CD14-positive monocyte (primary cell): ENCODE data around the gene VAV2. TPM values are rescaled to one million over a fixed set of nuclear protein-coding genes. Genes with fewer than 3 reads are reported as not detected.

ENCODE experiments used
- DNase-seq, 3 donors: peaks; one replicate each; pipeline ENCODE4 v3.0.0-alpha.2; 2011 to 2022
- H2AFZ ChIP-seq: 2 replicates; pipeline ENCODE4 v1.6.0; 2012; ENCODE audit warnings: mild to moderate bottlenecking, low read depth, low read length, inconsistent platforms; ENCODE audit not compliant: insufficient read depth, poor library complexity, severe bottlenecking
- H3K27ac ChIP-seq, 2 donors: 1 replicate in 1 of 2; 2 replicates in 1 of 2; pipeline ENCODE4 v1.5.1; 2012 to 2013; ENCODE audit warnings: low read length in 2 of 2, control low read depth in 1 of 2, inconsistent platforms in 1 of 2, low read depth in 1 of 2, mild to moderate bottlenecking in 1 of 2
- H3K27me3 ChIP-seq, 2 donors: one replicate each; pipeline versions ENCODE4 v1.6.0 to v1.6.1; 2011 to 2013; ENCODE audit warnings: low read length in 2 of 2; ENCODE audit not compliant: control insufficient read depth in 2 of 2, insufficient read depth in 2 of 2
- H3K36me3 ChIP-seq, 2 donors: replicated peaks in 1 of 2; 1 replicate in 1 of 2; 2 replicates in 1 of 2; pipeline versions ENCODE4 v1.5.1 to v1.6.1; 2012 to 2013; ENCODE audit warnings: low read length in 2 of 2, control low read depth in 1 of 2, inconsistent platforms in 1 of 2, mild to moderate bottlenecking in 1 of 2; ENCODE audit not compliant: insufficient read depth in 2 of 2, control insufficient read depth in 1 of 2
- H3K4me1 ChIP-seq, 2 donors: 1 replicate in 1 of 2; 2 replicates in 1 of 2; pipeline versions ENCODE4 v1.5.1 to v1.6.1; 2012 to 2013; ENCODE audit warnings: low read length in 2 of 2, control low read depth in 1 of 2, inconsistent platforms in 1 of 2, mild to moderate bottlenecking in 1 of 2, moderate library complexity in 1 of 2; ENCODE audit not compliant: insufficient read depth in 2 of 2, control insufficient read depth in 1 of 2
- H3K4me2 ChIP-seq: replicated peaks from 2 replicates; pipeline ENCODE3; 2012; ENCODE audit warnings: low read length, moderate library complexity, mild to moderate bottlenecking; ENCODE audit not compliant: poor library complexity, severe bottlenecking; ENCODE audit errors: extremely low read depth
- H3K4me3 ChIP-seq, 3 experiments: fragments of 200-600 bp in 1 of 3; sonication (generic) in 1 of 3; replicated peaks in 1 of 3; 1 replicate in 2 of 3; 2 replicates in 1 of 3; pipeline ENCODE4 v1.5.1; 2011 to 2013; ENCODE audit warnings: low read length in 3 of 3, mild to moderate bottlenecking in 3 of 3, control low read depth in 2 of 3, low read depth in 2 of 3, inconsistent platforms in 1 of 3, moderate library complexity in 1 of 3
- H3K79me2 ChIP-seq: 2 replicates; pipeline ENCODE4 v1.6.0; 2012; ENCODE audit warnings: mild to moderate bottlenecking, control low read depth, inconsistent platforms, low read length, moderate library complexity; ENCODE audit not compliant: insufficient read depth
- H3K9ac ChIP-seq: 2 replicates; pipeline ENCODE4 v1.6.0; 2017; ENCODE audit warnings: low read length, mild to moderate bottlenecking; ENCODE audit not compliant: insufficient read depth, poor library complexity, severe bottlenecking
- H3K9me3 ChIP-seq, 2 donors: replicated peaks in 1 of 2; 1 replicate in 1 of 2; 2 replicates in 1 of 2; pipeline versions ENCODE4 v1.5.1 to v1.6.1; 2012 to 2013; ENCODE audit warnings: low read length in 2 of 2, control low read depth in 1 of 2; ENCODE audit not compliant: control insufficient read depth in 1 of 2, insufficient read depth in 1 of 2
- H4K20me1 ChIP-seq: 2 replicates; pipeline ENCODE4 v1.6.0; 2012; ENCODE audit warnings: mild to moderate bottlenecking, low read length, control low read depth, moderate library complexity; ENCODE audit not compliant: insufficient read depth
- H3K27ac Mint-ChIP-seq, 7 donors: one replicate each; pipeline ENCODE4 v1.8.0; 2020; ENCODE audit warnings: mild to moderate bottlenecking in 7 of 7, mixed read lengths in 7 of 7, moderate library complexity in 6 of 7, inconsistent platforms in 2 of 7
- H3K27me3 Mint-ChIP-seq, 3 donors: one replicate each; pipeline ENCODE4 v1.8.0; 2021 to 2022; ENCODE audit warnings: low read depth in 3 of 3, mild to moderate bottlenecking in 3 of 3, mixed read lengths in 3 of 3, moderate library complexity in 3 of 3, inconsistent platforms in 1 of 3
- H3K36me3 Mint-ChIP-seq, 2 donors: one replicate each; pipeline ENCODE4 v1.8.0; 2020; ENCODE audit warnings: mixed read lengths in 2 of 2, inconsistent platforms in 1 of 2, mild to moderate bottlenecking in 1 of 2
- H3K4me1 Mint-ChIP-seq: one replicate; pipeline ENCODE4 v1.8.0; 2020; ENCODE audit warnings: mild to moderate bottlenecking, mixed read lengths
- H3K4me3 Mint-ChIP-seq, 2 donors: one replicate each; pipeline ENCODE4 v1.8.0; 2020; ENCODE audit warnings: mild to moderate bottlenecking in 2 of 2, mixed read lengths in 2 of 2, moderate library complexity in 1 of 2
- H3K9me3 Mint-ChIP-seq, 7 donors: one replicate each; pipeline ENCODE4 v1.8.0; 2020 to 2022; ENCODE audit warnings: mixed read lengths in 7 of 7, mild to moderate bottlenecking in 6 of 7, moderate library complexity in 6 of 7, inconsistent platforms in 2 of 7
- CTCF ChIP-seq: fragments of 200-600 bp; IDR thresholded peaks from one replicate; pipeline ENCODE4 v1.8.0; 2022; ENCODE audit warnings: antibody characterized with exemption, mild to moderate bottlenecking
- WGBS: methylation state at CpG from one replicate; pipeline ENCODE4 v1.1.5; 2013; ENCODE audit warnings: missing lambda C conversion rate; ENCODE audit not compliant: insufficient coverage; 5-methylcytosine and 5-hydroxymethylcytosine counted together
- intact Hi-C, 2 donors: fragments of 100-400 bp; cut with micrococcal nuclease; formaldehyde crosslinking; loops; one replicate each; pipeline versions ENCODE4 v1.15.0 to v1.15.1; 2023
- polyA plus RNA-seq, 3 donors: library from polyadenylated mRNA; depleted of rRNA in 1 of 3; unstranded in 2 of 3; stranded (reverse) in 1 of 3; fragments of 300-500 nt in 2 of 3; fragments of >200 nt in 1 of 3; fragmentation: Illumina TruSeq in 2 of 3; gene quantifications; 1 replicate in 2 of 3; 2 replicates in 1 of 3; pipeline ENCODE4 v1.2.3, GENCODE V29; 2012 to 2021

The VAV2 gene
- polyA plus RNA-seq, 3 donors, result 2.3 to 13.6 (median 2.3) TPM

GRCh38 chr9:133895335-133895734, 96.8 kb downstream of the VAV2 start:
- Histone ChIP-seq H3K79me2 (no peaks in the 10 kb centered on the region), H3K4me1 (no peaks in the 10 kb centered on the region), H3K4me2 (no peak overlapping the region), H3K4me3 (no peak overlapping the region), H3K27me3 (no peaks in the 10 kb centered on the region), H3K9ac (no peak overlapping the region), H3K36me3 (peaks cover 0 to 3% of the 10 kb centered on the region in 2 donors), H4K20me1 (peaks cover 9% of the 10 kb centered on the region), H3K9me3 (no peaks in the 10 kb centered on the region), H3K27ac (no peak overlapping the region), H2AFZ (no peak overlapping the region)
- peaks cover 2% of the 10 kb centered on the region for H3K4me1 Mint-ChIP-seq
- 94% methylated on average over 8 of the region's 11 CpGs for WGBS
- peak overlapping the region in 1 of 7 donors; percentile 75 for H3K27ac Mint-ChIP-seq
- intact Hi-C loops, result no loop called here
- H3K9me3 Mint-ChIP-seq, result peaks cover 0 to 2% (median 0%) of the 10 kb centered on the region in 7 donors
- peaks cover 3 to 12% of the 10 kb centered on the region in 2 donors for H3K36me3 Mint-ChIP-seq
- TF ChIP-seq CTCF, result no peak
- DNase-seq, result no peak
- no peak overlapping the region for H3K4me3 Mint-ChIP-seq
- peaks cover 0 to 4% (median 0%) of the 10 kb centered on the region in 3 donors for H3K27me3 Mint-ChIP-seq

GRCh38 chr9:133894377-133895321, 97.5 kb downstream of the VAV2 start:
- H3K27me3 ChIP-seq, result no peaks in the 10 kb centered on the region
- peaks cover 0 to 4% (median 0%) of the 10 kb centered on the region in 3 donors for H3K27me3 Mint-ChIP-seq
- TF ChIP-seq CTCF, result no peak
- no peaks in the 10 kb centered on the region for H3K9me3 ChIP-seq
- H3K4me1 ChIP-seq, result no peaks in the 10 kb centered on the region
- H3K4me3 Mint-ChIP-seq, result no peak overlapping the region
- H3K36me3 Mint-ChIP-seq, result peaks cover 3 to 15% of the 10 kb centered on the region in 2 donors
- H3K9ac ChIP-seq, result no peak overlapping the region
- no peak overlapping the region for H3K27ac ChIP-seq
- no peak overlapping the region for H2AFZ ChIP-seq
- no peak overlapping the region for H3K4me2 ChIP-seq
- no peak for DNase-seq
- intact Hi-C loops, result no loop called here
- peaks cover 0 to 3% of the 10 kb centered on the region in 2 donors for H3K36me3 ChIP-seq
- H4K20me1 ChIP-seq, result peaks cover 9% of the 10 kb centered on the region
- 92% methylated on average over 13 of the region's 24 CpGs for whole genome bisulfite sequencing
- no peak overlapping the region for H3K4me3 ChIP-seq
- H3K4me1 Mint-ChIP-seq, result no peaks in the 10 kb centered on the region
- H3K27ac Mint-ChIP-seq, result no peak overlapping the region
- H3K9me3 Mint-ChIP-seq, result peaks cover 0 to 2% (median 0%) of the 10 kb centered on the region in 7 donors
- H3K79me2 ChIP-seq, result no peaks in the 10 kb centered on the region
